Measurements from ENCODE around the gene AXIN1. TPM values are rescaled to one million over a fixed set of nuclear protein-coding genes. Genes with fewer than 3 reads are reported as not detected.
"Not testable (repeated sequence)": the region's sequence is repeated elsewhere in the genome, so short reads cannot be mapped to it uniquely, and the experiment has no call there.

The AXIN1 gene
- total RNA-seq, 1 donor from 2014 or later = 15.9 TPM

DNA sequence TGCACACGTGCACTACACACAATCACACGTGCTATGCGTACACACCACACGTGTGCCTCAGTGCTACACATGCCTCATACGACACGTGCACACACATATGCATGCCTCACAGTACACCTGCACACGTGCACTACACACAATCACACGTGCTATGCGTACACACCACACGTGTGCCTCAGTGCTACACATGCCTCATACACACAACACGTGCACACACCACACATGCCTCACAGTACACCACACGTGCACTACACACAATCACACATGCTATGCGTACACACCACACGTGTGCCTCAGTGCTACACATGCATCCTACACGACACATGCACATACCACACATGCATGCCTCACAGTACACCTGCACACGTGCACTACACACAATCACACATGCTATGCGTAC is 85.0 kb downstream of the AXIN1 start:
- DNase-seq (ENCODE audit: low read depth in 2 of 2) = not testable (repeated sequence)

DNA sequence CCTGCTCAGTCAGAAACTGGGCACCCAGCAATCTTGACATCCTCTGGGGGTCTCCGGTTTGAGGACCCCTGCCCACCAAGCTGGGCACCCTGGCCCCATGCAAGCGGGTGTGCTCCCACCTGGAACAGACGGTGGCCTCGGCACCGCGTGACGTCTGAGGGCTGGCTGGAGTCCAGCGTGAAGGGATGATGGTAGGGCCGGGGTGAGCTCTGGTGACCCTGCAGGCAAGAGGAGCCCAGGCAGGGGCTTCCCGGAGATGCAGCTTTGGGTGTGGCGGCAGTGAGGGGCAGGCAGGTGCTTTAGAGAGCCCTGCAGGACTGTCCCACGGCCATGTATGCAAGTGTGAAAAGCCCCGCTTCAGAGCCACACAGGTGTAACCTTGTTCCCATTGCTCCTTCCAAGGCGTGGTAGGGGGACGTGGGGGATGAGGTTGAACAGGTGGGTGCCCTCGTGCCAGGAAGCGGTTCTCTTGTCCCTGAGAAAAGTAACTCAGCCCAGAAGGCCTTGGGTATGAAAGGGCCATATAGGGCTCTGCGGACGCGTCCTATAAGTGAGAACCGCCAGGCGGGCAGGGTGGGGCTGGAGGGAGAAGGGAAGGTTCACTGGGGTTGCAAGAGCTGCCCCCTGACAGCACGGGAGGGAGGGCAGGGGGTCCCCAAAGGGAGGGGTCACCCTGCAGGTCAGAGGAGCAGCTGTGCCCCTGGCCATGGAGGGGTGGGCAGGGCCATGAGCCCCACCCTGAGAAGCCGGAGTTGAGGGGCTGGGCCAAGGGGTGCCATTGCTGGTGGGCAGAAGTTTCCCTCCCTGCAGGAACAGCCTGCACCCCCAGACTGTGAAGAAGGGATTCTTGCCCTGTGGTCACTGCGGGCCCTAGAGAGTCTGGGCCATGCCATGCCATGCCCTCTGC is 86.0 kb downstream of the AXIN1 start:
- DNase-seq (ENCODE audit: low read depth in 2 of 2) = no peak

DNA sequence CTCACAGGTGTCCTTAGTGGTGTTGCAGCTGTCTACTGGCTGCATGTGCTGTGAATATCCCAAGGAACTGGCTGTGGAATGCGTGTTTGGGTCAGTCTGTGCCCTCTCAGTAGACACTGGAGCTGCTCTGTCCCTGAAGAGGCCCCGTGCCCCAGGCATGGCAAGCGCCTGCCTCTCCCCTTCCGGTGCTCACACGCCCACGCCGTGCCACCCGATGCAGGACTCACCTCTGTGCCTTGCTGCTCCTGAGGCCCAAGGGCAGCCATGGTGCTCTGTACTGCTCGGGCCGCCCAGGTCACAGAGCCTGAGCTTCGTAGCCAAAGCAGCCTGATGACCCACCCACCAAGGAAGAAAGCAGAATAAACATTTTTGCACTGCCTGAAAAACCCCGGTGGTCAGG is 86.8 kb downstream of the AXIN1 start:
- DNase-seq (ENCODE audit: low read depth in 2 of 2) = no peak

DNA sequence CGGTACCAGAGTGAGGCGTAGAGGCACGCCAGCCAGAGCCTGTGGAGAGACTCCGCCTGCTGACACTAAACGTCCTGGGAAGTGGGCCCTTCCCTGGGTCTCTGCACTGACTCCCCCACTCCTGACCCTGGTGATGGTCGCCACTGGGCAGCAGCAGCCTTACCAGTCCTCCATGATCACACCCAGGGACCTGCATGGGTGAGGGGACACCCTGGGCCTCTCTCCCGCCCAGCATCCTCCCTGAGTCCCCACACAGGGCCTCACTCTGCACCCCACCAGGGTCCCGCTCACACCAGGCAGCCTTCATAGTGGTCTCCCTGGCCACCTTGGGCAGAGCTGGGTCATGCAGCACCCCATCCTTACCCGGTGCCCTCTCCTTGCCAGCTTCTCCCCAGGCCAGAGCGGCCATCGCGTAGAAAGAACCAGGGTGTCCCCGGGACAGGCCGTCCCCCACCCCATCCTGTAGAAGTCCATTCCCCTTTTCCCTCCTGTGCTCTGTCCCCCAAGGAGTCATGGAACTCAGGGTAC is 87.5 kb downstream of the AXIN1 start:
- DNase-seq (ENCODE audit: low read depth in 2 of 2) = no peak

DNA sequence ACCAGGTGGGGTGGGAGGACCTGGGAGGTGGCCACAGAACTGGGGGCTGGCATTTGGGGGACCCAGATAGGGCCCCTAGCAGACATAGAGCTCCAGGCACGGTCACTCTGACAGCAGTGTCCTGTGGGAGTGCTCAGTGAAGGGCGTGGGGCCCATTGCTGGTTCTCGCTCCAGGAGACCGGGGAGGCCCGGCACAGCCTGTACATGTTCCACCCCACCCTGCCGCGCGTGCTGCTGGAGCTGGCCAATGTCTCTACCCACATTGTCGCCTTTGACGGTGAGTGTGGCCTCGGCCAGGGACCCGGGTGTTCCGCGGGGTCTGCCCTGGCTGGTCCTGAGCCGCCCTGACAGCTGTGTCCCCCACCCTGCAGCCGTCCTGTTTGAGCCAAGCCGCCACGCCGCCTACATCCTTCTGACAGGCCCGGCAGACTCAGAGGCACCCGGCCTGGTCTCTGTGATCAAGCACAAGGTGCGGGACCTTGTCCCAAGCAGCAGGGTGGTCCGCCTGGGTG is 88.0 kb downstream of the AXIN1 start:
- no peak for DNase-seq (ENCODE audit: low read depth in 2 of 2)

DNA sequence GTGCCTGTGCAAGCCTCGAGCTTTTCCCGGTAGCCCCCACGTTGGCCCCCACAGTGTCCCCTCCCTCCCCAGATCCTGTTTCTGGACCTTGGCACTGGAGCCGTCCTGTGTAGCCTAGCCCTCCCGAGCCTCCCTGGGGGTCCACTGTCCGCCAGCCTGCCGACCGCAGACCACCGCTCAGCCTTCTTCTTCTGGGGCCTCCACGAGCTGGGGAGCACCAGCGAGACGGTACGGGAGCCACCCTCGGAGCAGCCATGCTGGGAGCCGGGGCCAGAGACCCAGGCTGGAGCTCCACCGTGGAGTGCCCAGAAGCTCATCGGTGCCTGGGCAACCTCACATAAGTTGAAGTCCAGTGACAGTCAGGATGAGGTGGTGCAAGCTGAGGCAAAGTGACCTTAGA is 88.6 kb downstream of the AXIN1 start:
- no peak for DNase-seq (ENCODE audit: low read depth in 2 of 2)

DNA sequence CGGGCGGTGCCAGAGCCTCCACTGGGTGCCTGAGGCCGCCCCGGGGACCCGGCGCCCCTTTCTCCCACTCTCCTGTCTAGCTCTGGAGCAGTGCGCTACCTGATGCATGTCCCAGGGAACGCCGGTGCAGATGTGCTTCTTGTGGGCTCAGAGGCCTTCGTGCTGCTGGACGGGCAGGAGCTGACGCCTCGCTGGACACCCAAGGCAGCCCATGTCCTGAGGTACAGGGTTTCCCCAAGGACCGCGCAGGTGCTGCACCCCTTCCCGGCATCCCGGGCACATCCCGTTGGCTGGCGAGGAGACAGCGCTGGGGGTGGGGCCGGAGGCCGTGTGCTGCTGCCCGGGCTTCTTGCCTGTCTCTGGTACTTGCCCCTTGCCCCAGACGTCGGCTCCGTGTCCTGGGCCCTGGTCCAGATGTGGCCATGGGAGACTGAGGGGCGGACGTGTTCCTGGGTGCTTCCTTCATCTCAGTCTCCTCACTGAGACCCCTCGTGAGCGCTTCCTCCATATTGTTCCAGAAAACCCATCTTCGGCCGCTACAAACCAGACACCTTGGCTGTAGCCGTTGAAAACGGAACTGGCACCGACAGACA is 89.2 kb downstream of the AXIN1 start:
- no peak for DNase-seq (ENCODE audit: low read depth in 2 of 2)

DNA sequence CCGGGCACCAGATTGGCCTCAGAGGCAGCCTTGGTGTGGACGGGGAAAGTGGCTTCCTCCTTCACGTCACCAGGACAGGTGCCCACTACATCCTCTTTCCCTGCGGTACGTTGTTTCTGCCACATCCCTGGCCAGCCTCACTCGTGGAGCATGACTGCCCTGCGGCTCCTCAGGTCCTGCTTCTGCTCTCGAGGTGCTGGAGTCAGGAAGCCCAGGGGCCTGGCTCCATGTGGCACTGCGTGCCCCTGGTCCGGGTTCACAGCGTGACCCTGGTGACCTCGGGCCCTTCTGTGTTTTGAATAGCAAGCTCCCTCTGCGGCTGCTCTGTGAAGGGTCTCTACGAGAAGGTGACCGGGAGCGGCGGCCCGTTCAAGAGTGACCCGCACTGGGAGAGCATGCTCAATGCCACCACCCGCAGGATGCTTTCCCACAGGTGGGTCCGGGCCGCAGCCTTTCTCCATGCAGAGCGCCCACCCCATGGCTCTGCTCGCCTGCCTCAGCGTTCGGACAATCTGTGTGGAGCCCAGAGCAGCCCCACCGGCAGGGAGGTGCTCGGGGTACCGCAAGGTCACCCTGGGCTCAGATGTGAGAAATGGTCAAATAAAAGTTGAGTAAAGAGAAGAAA is 90.3 kb downstream of the AXIN1 start:
- DNase-seq (ENCODE audit: low read depth in 2 of 2) = no peak

DNA sequence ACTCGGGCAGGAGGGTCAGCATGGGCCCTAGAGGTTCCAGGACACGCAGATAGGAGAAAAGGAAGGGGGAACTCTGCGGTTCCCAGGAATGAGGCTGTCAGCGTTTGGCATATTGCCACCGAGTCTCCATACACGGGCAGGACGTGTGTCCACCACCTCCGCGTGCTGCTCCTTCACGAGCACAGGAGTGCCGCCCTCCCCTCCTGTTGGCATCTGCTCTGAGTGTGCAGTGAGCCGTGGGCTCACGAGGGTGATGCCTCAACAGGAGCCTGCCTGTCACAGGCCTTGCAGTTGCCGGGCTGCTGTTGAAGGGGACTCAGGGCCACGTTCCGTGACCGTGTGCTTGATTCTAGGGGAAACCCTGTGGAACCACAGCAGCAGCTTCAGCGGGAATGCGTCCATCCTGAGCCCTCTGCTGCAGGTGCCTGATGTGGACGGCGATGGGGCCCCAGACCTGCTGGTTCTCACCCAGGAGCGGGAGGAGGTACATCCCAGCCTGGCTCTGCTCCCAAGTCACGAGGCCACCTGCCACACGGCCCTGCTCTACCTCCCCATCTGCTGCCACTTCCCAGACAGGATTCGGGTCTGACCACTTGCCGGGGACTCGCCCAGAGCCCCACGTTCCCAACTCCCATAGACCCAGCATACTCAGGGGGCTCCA is 91.4 kb downstream of the AXIN1 start:
- no peak for DNase-seq (ENCODE audit: low read depth in 2 of 2)

DNA sequence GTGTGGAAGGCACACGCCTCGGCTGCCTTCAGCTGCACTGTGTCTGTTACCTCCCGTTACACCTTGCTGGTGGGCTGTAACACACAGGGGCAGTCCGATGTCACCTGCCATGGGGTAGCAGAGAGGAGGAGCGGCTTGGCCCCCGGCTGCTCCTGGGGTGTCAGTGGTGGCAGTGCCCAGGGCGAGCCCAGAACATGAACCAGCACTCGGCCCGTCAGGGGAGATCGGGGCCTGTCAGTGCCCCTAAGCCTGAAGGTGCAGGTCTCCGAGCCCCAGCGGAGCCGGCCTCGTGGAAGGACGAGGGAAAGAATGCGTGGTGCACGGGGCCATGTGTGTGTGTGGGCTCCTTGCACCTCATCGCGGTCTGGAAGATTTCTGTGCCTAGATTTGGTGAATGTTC is 92.2 kb downstream of the AXIN1 start:
- DNase-seq (ENCODE audit: low read depth in 2 of 2) = no peak

DNA sequence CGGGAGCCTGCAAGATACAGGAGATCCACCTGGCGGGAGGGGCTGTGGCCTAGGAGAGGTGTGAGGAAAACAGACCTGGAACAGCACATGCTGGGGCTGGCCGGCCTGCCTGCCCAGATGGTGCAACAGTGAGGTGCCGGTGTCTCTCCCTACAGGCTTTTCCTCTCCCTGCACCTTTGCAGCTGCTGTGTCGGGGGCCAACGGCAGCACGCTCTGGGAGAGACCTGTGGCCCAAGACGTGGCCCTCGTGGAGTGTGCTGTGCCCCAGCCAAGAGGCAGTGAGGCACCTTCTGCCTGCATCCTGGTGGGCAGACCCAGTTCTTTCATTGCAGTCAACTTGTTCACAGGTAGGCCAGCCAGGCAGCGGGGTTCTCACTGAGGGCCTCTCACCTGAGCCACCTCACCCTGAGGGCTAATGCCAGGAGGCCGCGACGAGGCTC is 92.7 kb downstream of the AXIN1 start:
- DNase-seq (ENCODE audit: low read depth in 2 of 2) = no peak

DNA sequence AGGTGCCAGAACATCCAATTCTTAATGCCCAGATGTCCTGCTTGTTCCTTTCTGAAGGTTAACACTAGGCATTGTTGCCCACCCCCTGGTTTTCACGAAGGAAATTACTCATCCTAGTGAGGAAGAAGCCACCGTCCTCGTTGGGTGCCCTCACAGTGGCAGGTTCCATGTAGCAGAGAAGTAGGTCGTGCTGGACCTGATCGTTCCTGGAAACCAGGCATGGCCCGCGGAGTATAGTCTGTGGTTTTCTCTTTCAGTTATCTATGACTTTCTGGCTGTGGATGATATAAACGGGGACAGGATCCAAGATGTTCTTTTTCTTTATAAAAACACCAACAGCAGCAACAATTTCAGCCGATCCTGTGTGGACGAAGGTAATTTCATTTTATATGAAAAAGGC is 93.3 kb downstream of the AXIN1 start:
- no peak for DNase-seq (ENCODE audit: low read depth in 2 of 2)

DNA sequence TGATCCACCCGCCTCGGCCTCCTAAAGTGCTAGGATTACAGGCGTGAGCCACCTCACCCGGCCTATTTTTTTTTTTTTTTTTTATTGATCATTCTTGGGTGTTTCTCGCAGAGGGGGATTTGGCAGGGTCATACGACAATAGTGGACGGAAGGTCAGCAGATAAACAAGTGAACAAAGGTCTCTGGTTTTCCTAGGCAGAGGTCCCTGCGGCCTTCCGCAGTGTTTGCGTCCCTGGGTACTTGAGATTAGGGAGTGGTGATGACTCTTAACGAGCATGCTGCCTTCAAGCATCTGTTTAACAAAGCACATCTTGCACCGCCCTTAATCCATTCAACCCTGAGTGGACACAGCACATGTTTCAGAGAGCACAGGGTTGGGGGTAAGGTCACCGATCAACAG is 94.4 kb downstream of the AXIN1 start:
- not testable (repeated sequence) for DNase-seq (ENCODE audit: low read depth in 2 of 2)

DNA sequence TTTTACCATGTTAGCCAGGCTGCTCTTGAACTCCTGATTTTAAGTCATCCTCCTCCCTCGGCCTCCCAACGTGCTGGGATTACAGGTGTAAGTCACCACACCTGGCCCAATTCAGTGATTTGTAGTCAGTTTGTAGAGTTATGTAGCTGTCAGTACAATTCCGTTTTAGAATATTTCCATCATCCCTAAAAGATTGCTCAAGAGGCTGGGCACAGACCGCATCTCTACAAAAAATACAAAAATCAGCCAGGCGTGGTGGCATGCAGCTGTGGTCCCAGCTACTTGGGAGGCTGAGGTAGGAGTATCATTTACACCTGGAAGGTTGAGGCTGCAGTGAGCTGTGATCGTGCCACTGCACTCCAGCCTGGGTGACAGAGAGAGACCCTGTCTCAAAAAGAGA is 97.3 kb downstream of the AXIN1 start:
- no peak for DNase-seq (ENCODE audit: low read depth in 2 of 2)

DNA sequence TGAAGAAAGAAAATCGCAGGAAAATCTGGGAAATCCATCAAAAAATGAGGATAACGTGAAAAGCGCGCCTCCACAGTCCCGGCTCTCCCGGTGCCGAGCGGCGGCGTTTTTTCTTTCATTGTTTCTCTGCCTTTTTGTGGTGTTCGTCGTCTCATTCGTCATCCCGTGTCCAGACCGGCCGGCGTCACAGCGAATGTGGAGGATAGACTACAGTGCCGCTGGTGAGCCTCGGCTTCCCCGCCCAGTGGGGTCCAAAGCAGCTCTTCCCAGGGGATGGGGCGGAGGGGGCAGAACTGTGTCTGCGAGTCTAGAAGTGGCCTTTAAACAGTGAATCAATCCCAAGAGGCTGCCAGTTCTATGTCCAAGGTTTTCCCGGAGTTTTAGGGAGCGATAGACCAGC is 98.1 kb downstream of the AXIN1 start:
- DNase-seq (ENCODE audit: low read depth in 2 of 2) = no peak

DNA sequence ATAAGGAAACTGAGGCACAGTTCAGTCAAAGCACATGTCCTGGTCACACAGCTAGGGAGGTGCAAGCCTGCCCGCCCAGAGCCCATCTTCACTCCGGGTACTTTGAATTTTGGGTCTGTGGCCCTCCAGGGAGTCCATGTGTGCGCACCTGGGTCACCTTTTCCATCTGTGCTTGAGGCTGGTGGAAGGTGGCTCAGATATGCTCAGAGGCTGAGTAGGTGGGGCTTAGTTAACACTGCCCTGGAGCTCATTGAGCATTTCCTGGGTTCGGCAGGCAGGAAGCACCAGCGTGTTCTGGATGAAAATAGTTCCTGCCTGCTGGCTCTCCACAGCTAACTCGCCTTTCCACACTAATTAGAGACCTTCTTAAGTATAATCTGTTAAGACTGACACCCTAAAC is 98.7 kb downstream of the AXIN1 start:
- peak in 1 of 2 donors; percentile 17 for DNase-seq (ENCODE audit: low read depth in 2 of 2)

DNA sequence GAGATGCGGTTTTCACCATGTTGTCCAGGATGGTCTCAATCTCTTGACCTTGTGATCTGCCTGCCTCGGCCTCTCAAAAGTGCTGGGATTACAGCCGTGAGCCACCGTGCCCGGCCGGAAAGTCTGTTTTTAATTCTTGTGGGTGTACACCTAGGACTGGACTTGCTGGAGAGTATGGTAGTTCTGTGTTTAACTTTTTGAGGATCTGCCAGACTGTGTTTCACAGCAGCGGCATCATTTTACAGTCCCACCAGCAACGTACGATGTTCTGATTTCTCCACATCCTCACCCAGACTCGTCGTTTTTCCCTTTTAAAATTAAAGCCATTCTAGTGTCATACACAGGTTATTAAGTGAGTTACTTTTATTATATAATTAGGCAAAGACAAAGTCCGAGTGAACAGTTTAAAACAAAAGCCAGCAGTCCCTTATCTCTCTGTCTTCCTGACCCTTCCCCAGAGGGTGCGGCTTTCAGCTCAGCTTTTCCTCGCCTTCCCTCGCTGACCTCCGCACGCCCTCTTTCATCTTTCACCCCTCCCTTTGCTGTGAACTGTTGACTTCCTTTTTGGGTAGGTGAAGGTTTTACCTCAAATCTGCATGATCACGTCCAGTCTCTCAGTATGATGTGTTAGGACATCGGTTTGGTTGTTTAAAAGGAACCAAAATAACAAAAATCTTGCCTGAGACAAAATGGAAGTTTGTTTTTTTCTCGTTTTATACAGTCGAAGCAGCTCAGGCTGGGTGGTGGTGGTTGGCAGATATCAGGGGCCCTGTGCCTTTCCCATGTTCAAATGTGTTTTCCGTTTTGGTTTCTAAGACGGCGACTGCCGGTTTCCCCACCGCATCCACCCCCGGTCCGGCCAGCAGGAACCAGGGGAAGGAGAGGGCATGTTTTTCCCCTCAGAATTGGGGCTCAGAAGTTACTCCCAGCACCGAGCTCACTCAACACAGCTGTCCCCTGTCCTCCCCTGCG is 99.9 kb downstream of the AXIN1 start:
- peak in 1 of 2 donors; percentile 23 for DNase-seq (ENCODE audit: low read depth in 2 of 2)

DNA sequence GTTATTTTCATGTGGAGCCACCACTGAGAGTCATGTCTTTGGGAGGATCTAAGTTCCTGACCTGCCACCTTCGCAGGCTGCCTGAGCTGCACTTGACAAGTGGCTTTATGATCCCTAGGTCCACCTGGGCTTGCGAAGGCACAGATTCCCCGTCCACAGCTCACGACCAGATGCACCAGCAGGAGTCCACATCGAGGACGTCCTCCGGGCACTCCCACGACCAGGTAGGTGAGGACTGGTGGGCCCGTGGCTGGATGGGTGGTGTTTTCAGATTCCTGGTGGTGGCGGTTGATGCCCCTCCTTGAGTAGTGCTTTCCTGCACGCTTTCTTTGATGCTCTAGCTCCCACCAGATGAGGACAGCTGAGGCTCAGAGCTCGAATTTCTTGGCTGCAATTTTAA is 103.1 kb downstream of the AXIN1 start:
- no peak for DNase-seq (ENCODE audit: low read depth in 2 of 2)

DNA sequence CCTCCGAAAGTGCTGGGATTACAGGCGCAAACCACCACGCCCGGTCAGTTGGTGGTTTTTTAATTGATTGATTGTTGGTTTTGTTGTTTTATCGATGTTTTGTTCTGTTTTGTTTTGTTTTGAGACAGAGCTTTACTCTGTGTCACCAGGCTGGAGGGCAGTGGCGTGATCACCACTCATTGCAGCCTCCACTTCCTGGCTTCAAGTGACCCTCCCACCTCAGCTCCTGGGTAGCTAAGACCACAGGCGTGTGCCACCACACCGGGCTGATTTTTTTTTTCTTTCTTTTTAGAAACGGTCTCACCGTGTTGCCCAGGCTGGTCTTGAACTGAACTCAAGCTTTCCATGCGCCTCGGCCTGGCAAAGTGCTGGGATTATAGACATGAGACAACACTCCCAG is 105.5 kb downstream of the AXIN1 start:
- no peak for DNase-seq (ENCODE audit: low read depth in 2 of 2)

DNA sequence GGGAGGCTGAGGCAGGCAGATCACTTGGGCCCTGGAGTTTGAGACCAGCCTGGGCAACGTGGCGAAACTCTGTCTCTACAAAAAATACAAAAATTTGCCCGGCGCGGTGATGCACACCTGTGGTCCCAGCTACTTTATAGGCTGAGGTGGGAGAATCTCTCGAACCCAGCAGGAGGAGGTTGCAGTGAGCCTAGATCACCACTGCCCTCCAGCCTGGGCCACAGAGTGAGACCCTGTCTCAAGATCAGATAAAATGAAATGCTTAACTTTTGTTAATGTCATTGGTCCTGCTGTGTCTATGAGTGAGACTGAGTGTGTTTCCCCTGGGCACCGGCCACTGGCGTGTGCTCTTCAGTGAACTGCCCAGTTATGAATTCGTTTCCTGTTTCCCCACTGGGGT is 107.4 kb downstream of the AXIN1 start:
- peak in 1 of 2 donors; percentile 15 for DNase-seq (ENCODE audit: low read depth in 2 of 2)

Measured in lung microvascular endothelial cell (primary cell).